ENCODE data around the gene RPS6KA1. TPM values are rescaled to one million over a fixed set of nuclear protein-coding genes. Genes with fewer than 3 reads are reported as not detected.
"Not testable (repeated sequence)": the region's sequence is repeated elsewhere in the genome, so short reads cannot be mapped to it uniquely, and the experiment has no call there.

Gene RPS6KA1
- total RNA-seq, 1 donor from 2014 or later = 331 TPM

DNA sequence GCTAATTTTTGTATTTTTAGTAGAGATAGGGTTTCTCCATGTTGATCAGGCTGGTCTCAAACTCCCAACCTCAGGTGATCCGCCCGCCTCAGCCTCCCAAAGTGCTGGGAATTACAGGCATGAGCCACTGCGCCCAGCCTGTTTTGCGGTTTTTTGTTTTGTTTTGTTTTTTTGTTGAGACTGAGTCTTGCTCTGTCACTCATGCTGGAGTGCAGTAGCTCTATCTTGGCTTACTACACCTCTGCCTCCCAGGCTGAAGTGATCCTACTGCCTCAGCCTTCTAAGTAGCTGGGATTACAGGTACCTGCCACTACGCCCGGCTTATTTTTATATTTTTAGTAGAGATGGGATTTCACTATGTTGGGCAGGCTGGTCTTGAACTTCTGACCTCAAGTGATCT is 65.0 kb downstream of the RPS6KA1 start:
- not testable (repeated sequence) for H3K9me3 Mint-ChIP-seq

DNA sequence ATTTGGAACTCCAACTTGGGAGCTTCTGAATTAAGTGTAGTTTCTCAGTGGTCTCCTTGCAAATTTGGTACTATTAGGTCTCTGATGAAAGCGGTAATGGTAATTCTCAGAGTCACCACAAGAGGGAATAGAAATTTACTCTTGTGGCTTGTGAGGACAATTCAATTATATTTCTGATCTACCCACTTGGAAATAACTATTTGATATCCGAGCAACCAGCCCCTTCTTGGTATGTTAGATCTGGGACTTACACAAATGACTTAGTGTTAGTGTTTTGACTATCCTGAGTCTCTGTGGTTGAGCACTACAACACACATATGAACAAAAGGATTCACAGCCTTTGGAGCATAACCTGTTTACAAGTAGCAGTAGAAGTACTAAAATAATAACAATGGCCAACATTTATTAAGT is 68.1 kb downstream of the RPS6KA1 start:
- intact Hi-C loops (cut with micrococcal nuclease) = loop anchor here (1.0 kb wide), 3 partner anchors 17 to 97 kb away; no protein-coding TSS in a partner anchor
- Mint-ChIP-seq H3K27ac (no peak overlapping the region), H3K4me3 (no peak overlapping the region), H3K9me3 (no peaks in the 10 kb centered on the region), H3K27me3 (ENCODE audit: insufficient read depth) (peaks cover 5% of the 10 kb centered on the region), H3K36me3 (ENCODE audit: low read depth) (no peaks in the 10 kb centered on the region), H3K4me1 (ENCODE audit: low read depth) (peaks cover 12% of the 10 kb centered on the region)
- no peak for DNase-seq (ENCODE audit: low spot score)

More for the DNA sequence above, 65.0 kb downstream of the RPS6KA1 start:
- intact Hi-C loops (cut with micrococcal nuclease); H3K27ac Mint-ChIP-seq; H3K4me3 Mint-ChIP-seq; H3K4me1 Mint-ChIP-seq (ENCODE audit: low read depth); H3K36me3 Mint-ChIP-seq (ENCODE audit: low read depth); DNase-seq (ENCODE audit: low spot score); H3K27me3 Mint-ChIP-seq (ENCODE audit: insufficient read depth): not testable (repeated sequence)

DNA sequence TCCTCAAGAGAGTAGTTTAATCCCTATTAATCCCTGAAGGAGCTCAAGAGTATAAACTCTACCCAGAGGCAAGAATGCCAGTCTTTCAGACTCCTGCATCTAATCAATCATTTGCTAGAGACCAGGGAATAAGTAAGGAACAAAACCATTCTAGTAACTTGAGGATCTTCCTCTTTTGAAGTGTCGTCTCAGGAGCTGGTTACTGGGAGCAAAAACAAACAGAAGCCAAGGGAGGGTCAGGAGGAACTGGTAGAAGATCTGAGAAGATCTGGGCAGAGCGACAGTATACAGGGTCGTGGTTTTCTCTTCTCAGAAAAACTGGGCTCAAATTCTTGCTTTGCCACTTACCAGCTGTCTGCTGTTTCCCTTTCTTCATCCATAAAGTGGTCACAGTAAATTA is 69.3 kb downstream of the RPS6KA1 start:
- H3K27ac Mint-ChIP-seq = no peak overlapping the region
- peaks cover 3% of the 10 kb centered on the region for H3K27me3 Mint-ChIP-seq (ENCODE audit: insufficient read depth)
- H3K9me3 Mint-ChIP-seq = no peaks in the 10 kb centered on the region
- H3K4me3 Mint-ChIP-seq = no peak overlapping the region
- DNase-seq (ENCODE audit: low spot score) = no peak
- intact Hi-C loops (cut with micrococcal nuclease) = no loop called here
- no peaks in the 10 kb centered on the region for H3K36me3 Mint-ChIP-seq (ENCODE audit: low read depth)
- peaks cover 17% of the 10 kb centered on the region for H3K4me1 Mint-ChIP-seq (ENCODE audit: low read depth)

DNA sequence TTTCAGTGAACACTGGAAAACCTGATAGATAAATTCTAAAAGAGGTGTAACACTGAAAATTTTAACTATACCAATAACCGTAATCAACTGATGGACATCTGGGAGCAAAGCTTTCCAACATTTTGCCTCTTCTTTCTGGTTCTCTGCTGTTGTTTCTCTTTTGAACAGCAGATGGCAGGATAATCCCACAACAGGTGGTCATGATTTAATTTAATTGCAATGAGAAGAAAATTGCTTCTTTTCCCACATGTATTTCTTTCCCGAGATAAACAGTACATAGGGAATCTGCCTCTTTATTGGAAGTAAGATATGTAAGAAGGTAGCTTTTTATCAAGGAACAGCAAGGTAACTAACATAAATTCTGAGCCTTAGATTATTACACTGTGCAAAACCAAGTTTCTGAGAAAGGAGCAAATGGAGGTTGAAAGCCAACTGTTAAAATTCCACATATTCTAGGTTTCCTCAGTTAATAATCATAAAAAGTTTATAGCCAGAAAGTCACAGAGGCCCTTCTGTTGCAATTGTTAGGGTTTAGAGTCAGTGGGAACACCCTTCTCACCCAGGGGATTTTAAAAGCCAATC is 72.9 kb downstream of the RPS6KA1 start:
- Mint-ChIP-seq H3K27ac (no peak overlapping the region), H3K27me3 (ENCODE audit: insufficient read depth) (peaks cover 4% of the 10 kb centered on the region), H3K4me1 (ENCODE audit: low read depth) (peaks cover 15% of the 10 kb centered on the region), H3K4me3 (no peak overlapping the region), H3K9me3 (no peaks in the 10 kb centered on the region), H3K36me3 (ENCODE audit: low read depth) (no peaks in the 10 kb centered on the region)
- DNase-seq (ENCODE audit: low spot score) = peak; percentile 36
- intact Hi-C loops (cut with micrococcal nuclease) = loop anchor here (1.0 to 2.0 kb wide), 6 partner anchors 90 to 276 kb away; no protein-coding TSS in a partner anchor

DNA sequence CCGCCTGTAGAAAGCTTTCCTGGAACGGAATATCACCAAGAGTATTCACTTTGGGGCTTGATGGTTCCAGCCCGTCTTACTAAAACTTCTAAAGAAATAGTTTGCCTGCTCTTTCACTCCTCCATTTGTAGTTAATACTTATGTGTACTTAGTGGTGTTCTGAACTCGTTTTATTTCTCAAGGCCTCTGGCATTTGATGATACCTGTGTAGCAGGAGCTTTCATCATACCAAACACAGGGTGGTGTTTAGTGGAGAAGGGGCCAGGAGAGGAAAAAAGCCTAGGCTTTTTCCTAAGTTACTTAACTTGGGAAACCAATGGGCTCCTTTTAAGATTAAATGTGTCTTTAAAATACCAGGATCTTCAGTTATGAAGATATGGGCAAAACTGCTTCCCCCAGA is 74.3 kb downstream of the RPS6KA1 start:
- intact Hi-C loops (cut with micrococcal nuclease) = loop anchor here (2.0 kb wide), 1 partner anchor 141 kb away; no protein-coding TSS in a partner anchor
- H3K27me3 Mint-ChIP-seq (ENCODE audit: insufficient read depth) = peaks cover 5% of the 10 kb centered on the region
- H3K9me3 Mint-ChIP-seq = no peaks in the 10 kb centered on the region
- no peak overlapping the region for H3K4me3 Mint-ChIP-seq
- no peak overlapping the region for H3K27ac Mint-ChIP-seq
- no peaks in the 10 kb centered on the region for H3K36me3 Mint-ChIP-seq (ENCODE audit: low read depth)
- peaks cover 10% of the 10 kb centered on the region for H3K4me1 Mint-ChIP-seq (ENCODE audit: low read depth)
- DNase-seq (ENCODE audit: low spot score) = no peak

DNA sequence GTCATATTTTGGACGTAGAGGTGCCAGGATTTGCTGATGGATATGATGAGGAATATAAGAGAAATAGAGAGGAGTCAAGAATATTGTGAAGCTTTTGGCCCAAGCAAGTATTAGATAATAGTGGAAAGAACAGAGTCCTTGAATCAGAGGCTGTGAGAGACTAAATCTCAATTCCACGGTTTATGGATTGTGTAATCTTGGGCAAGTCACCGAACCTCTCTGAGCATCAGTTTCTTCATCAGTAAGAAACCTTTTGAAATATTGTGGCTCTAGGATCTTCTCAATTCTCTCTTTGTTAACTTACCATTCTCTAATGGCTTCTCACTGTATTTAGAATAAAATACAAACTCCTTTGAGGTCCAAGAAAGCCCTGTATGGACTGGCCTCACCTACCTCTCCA is 77.6 kb downstream of the RPS6KA1 start:
- H3K4me3 Mint-ChIP-seq = no peak overlapping the region
- H3K27me3 Mint-ChIP-seq (ENCODE audit: insufficient read depth) = peaks cover 17% of the 10 kb centered on the region
- H3K27ac Mint-ChIP-seq = no peak overlapping the region
- no peaks in the 10 kb centered on the region for H3K36me3 Mint-ChIP-seq (ENCODE audit: low read depth)
- no peak for DNase-seq (ENCODE audit: low spot score)
- H3K4me1 Mint-ChIP-seq (ENCODE audit: low read depth) = peaks cover 9% of the 10 kb centered on the region
- intact Hi-C loops (cut with micrococcal nuclease) = no loop called here
- H3K9me3 Mint-ChIP-seq = no peaks in the 10 kb centered on the region

DNA sequence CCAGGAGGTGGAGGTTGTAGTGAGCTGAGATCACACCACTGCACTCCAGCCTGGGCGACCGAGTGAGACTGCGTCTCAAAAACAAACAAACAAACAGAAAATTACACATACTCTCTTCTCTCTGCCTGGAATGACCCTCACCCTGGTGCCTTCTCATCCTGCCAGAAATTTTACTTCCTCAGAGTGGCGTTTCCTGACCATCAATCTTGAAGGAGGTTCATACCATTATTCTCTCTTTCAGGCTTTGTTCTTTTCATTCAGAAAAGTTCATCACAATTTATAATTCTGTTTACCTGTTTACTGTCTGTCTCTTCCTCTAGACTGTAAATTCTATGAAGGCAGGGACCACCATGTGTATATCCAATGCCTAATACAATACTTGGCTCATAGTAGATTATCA is 79.3 kb downstream of the RPS6KA1 start:
- intact Hi-C loops (cut with micrococcal nuclease) = no loop called here
- DNase-seq (ENCODE audit: low spot score) = no peak
- no peak overlapping the region for H3K4me3 Mint-ChIP-seq
- H3K9me3 Mint-ChIP-seq = no peaks in the 10 kb centered on the region
- H3K4me1 Mint-ChIP-seq (ENCODE audit: low read depth) = no peaks in the 10 kb centered on the region
- H3K27me3 Mint-ChIP-seq (ENCODE audit: insufficient read depth) = peaks cover 17% of the 10 kb centered on the region
- H3K27ac Mint-ChIP-seq = no peak overlapping the region
- no peaks in the 10 kb centered on the region for H3K36me3 Mint-ChIP-seq (ENCODE audit: low read depth)

DNA sequence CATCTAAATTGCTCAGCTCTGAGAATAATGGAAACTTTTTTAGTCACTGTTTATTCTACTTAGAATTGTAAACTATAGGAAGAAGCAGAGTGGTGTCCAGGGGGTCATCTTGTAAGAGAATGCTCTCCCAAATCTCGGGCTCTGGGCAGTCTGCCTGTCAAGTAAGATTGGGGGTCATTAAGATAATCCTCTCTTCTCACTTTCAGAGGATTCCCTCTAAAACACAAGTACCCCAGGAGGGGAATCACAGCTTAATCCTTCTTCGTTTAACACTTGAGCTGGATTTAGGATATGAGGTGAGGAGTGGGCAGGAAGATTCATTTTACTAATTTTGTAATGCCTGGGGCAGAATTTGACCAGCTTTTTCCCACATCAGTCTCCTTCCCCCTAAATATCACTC is 81.2 kb downstream of the RPS6KA1 start:
- no peaks in the 10 kb centered on the region for H3K36me3 Mint-ChIP-seq (ENCODE audit: low read depth)
- H3K9me3 Mint-ChIP-seq = no peaks in the 10 kb centered on the region
- H3K27ac Mint-ChIP-seq = no peak overlapping the region
- DNase-seq (ENCODE audit: low spot score) = no peak
- peaks cover 4% of the 10 kb centered on the region for H3K4me1 Mint-ChIP-seq (ENCODE audit: low read depth)
- no peak overlapping the region for H3K4me3 Mint-ChIP-seq
- intact Hi-C loops (cut with micrococcal nuclease) = no loop called here
- H3K27me3 Mint-ChIP-seq (ENCODE audit: insufficient read depth) = peaks cover 17% of the 10 kb centered on the region

DNA sequence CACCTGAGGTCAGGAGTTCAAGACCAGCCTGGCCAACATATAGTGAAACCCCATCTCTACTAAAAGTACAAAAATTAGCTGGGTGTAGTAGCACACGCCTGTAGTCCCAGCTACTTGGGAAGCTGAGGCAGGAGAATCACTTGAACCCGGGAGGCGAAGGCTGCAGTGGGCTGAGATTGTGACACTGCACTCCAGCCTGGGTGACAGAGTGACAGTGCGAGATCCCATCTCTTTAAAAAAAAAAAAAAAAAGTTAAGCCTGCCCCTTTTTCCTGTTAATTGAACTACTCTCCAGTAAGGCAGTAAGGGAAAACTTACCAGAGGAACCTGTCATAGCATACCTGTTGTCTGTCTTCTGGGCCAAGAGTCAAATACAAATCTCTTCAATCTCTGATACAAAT is 83.1 kb downstream of the RPS6KA1 start:
- H3K36me3 Mint-ChIP-seq (ENCODE audit: low read depth); DNase-seq (ENCODE audit: low spot score); H3K9me3 Mint-ChIP-seq; H3K4me3 Mint-ChIP-seq; H3K27ac Mint-ChIP-seq; intact Hi-C loops (cut with micrococcal nuclease): not testable (repeated sequence)
- peaks cover 16% of the 10 kb centered on the region for H3K4me1 Mint-ChIP-seq (ENCODE audit: low read depth)
- H3K27me3 Mint-ChIP-seq (ENCODE audit: insufficient read depth) = peaks cover 15% of the 10 kb centered on the region

DNA sequence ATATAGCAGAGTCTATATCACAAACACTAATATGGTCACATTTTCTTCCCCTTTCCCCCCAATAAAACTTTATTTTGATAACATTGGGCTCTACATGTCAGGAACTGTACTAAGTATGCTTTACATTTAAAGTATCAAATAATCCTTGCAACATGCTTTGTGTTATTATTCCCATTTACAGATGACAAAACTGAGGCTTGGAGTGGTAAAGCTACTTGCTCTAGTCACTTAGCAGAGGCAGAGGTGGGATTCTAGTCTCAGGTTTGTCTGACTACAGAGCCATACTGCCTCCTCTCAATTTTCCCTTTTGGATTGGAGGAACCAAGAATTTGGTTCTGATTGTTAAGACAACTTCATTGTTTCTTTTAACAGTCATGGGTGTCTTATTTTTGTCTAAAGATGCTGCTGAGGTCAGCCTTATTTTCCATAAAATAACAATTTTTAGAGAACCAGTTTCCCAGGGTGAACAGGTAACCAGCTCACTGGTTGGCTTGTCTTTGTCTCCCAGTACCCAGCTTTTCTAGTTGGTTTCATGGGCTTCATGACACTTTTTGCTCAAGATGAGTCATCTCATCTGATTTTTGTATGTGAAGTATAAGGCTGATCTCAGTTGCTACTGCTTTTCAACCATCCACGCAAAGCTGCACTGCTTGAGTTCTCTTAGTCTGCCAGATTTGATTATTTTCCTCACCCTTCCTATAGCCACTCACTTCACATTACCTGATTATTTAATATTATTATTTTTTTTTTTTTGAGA is 85.3 kb downstream of the RPS6KA1 start:
- H3K4me1 Mint-ChIP-seq (ENCODE audit: low read depth) = peaks cover 27% of the 10 kb centered on the region
- H3K36me3 Mint-ChIP-seq (ENCODE audit: low read depth) = no peaks in the 10 kb centered on the region
- H3K27ac Mint-ChIP-seq = no peak overlapping the region
- H3K9me3 Mint-ChIP-seq = no peaks in the 10 kb centered on the region
- intact Hi-C loops (cut with micrococcal nuclease) = no loop called here
- DNase-seq (ENCODE audit: low spot score) = no peak
- H3K4me3 Mint-ChIP-seq = no peak overlapping the region
- H3K27me3 Mint-ChIP-seq (ENCODE audit: insufficient read depth) = peaks cover 10% of the 10 kb centered on the region

DNA sequence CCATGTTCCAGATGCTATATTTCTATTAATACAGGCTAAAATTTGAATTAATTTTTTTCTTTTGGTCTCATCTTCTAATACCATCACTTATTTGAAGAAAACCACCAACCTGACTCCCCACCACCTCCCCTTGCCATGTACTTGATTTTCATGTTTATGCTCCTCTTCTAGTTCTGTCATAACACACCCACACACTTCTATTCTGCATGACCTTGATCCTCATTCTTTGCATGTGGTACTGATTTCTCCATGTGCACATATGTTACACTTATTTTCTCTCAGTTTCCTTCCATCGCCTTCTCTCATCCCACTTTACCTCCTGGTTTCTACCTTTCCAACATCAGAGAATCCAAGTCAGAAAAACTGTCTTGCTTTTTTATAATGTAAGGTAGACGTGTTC is 87.3 kb downstream of the RPS6KA1 start:
- H3K36me3 Mint-ChIP-seq (ENCODE audit: low read depth) = no peaks in the 10 kb centered on the region
- no peaks in the 10 kb centered on the region for H3K9me3 Mint-ChIP-seq
- peaks cover 39% of the 10 kb centered on the region for H3K4me1 Mint-ChIP-seq (ENCODE audit: low read depth)
- peaks cover 2% of the 10 kb centered on the region for H3K27me3 Mint-ChIP-seq (ENCODE audit: insufficient read depth)
- no peak overlapping the region for H3K4me3 Mint-ChIP-seq
- intact Hi-C loops (cut with micrococcal nuclease) = no loop called here
- DNase-seq (ENCODE audit: low spot score) = no peak
- no peak overlapping the region for H3K27ac Mint-ChIP-seq

DNA sequence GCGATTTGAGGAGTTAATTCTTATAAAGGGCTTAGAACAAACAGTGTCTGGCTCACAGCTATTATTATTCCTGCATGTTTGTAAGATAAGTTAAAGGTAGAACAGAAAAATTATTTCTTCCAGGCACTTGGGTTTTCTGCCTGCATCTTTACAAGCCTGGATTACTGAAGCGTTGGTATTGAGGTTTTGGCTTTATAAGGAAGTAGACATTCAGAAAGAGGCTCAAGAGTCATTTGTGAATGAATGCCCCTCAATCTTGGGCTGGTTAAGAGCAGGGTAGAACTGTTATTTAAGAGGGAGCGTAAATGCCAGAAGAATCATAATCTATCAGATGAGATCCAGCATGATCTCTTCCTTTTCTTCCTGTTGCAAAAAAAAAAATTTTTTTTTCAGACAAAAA is 89.0 kb downstream of the RPS6KA1 start:
- Mint-ChIP-seq H3K9me3 (no peaks in the 10 kb centered on the region), H3K27me3 (ENCODE audit: insufficient read depth) (peaks cover 2% of the 10 kb centered on the region), H3K4me1 (ENCODE audit: low read depth) (peaks cover 40% of the 10 kb centered on the region), H3K4me3 (no peak overlapping the region), H3K27ac (no peak overlapping the region), H3K36me3 (ENCODE audit: low read depth) (no peaks in the 10 kb centered on the region)
- no peak for DNase-seq (ENCODE audit: low spot score)
- intact Hi-C loops (cut with micrococcal nuclease) = no loop called here

Measured in activated T-helper 1 cell treated with anti-CD3 and anti-CD28 coated beads, Interleukin-12 subunit alpha, Interleukin-12 subunit beta, Interleukin-2, Interleukin-4 antibody, amounts not matched to agents 30 ng/mL and 10 ng/mL and 1 ng/mL, durations not matched to agents 14 hours and 24 hours and 36 hours (primary cell).